ENCODE measurements around the gene DUSP9.

DNA sequence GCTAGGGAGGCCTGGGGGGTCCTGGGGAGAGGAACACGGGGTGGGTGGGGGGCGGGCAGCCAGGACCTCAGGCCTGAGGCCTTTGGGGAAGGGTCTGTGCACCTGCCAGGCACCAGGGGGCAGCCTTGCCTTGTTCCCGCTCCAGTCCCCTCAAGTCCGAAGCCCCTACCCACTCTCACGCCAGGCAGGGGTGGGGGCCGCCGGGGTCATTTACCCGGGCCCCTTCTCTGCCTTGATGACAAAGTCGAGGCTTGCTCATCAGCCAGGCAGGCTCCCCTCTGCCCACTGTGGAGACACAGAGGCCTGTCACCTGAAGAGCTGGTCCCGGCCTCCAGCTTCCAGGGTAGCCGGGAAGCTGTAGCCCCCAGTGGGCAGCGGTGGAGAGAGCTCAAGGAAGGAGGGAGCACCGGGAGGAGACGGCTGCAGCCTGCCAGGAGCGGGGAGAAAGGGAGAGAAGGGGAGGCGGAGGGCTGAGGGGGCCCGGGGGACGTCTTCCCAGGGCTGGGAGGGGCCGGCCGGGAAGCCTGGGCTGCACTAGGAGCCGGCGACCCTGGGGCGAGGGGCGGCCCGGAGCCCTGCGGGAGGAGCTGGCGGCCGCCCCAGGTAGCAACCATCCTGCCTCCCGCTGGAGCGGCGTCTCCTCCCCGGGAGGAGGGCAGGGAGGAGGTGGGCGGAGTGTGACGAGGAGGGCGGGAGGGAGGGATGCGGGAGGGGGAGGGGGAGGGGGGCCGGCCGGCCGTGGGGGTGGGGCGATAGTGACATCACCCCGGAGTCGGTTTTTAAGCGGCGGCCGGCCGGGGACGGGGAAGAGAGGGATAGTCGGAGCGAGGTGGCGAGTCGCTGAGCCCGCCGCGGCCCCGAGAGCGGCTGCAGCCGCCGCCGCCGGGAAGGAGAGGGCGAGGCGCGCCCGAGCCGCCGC, 40.4 kb downstream of the DUSP9 start, which contains the start of gene SLC6A8:
- TF ChIP-seq, protein P1, sequence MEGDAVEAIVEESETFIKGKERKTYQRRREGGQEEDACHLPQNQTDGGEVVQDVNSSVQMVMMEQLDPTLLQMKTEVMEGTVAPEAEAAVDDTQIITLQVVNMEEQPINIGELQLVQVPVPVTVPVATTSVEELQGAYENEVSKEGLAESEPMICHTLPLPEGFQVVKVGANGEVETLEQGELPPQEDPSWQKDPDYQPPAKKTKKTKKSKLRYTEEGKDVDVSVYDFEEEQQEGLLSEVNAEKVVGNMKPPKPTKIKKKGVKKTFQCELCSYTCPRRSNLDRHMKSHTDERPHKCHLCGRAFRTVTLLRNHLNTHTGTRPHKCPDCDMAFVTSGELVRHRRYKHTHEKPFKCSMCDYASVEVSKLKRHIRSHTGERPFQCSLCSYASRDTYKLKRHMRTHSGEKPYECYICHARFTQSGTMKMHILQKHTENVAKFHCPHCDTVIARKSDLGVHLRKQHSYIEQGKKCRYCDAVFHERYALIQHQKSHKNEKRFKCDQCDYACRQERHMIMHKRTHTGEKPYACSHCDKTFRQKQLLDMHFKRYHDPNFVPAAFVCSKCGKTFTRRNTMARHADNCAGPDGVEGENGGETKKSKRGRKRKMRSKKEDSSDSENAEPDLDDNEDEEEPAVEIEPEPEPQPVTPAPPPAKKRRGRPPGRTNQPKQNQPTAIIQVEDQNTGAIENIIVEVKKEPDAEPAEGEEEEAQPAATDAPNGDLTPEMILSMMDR (IDR thresholded peaks at IDR 0.05): peak in 2 of 4 experiments; percentile 9 to 17
- TF ChIP-seq POLR2A (IDR thresholded peaks at IDR 0.05) (peak; percentile 44), POLR2AphosphoS5 (IDR thresholded peaks at IDR 0.05) (no peak)

Measured in prostate gland (tissue), 2 donors.